SK-N-MC (cell line): ENCODE measurements around the gene ADGRA1.
"Not testable (repeated sequence)": the region's sequence is repeated elsewhere in the genome, so short reads cannot be mapped to it uniquely, and the experiment has no call there.

Experiments used
- DNase-seq: peaks from one replicate; pipeline ENCODE4 v3.0.0-alpha.2; 2011; ENCODE audit warnings: low read depth, low spot score
- H3K27ac ChIP-seq: fragments of 200-600 bp; sonication (generic); 2 replicates; pipeline ENCODE4 v1.5.1; 2016; ENCODE audit warnings: mixed run types
- H3K36me3 ChIP-seq: fragments of 200-600 bp; sonication (generic); 2 replicates; pipeline ENCODE4 v1.6.1; 2017; ENCODE audit warnings: antibody characterized with exemption, low read length, mixed read lengths; ENCODE audit not compliant: insufficient read depth
- H3K4me3 ChIP-seq: fragments of 200-600 bp; sonication (generic); 2 replicates; pipeline ENCODE4 v1.5.1; 2016
- H3K9ac ChIP-seq: fragments of 200-600 bp; sonication (generic); 2 replicates; pipeline ENCODE4 v1.8.0; 2017; ENCODE audit warnings: mixed run types, mixed read lengths; ENCODE audit not compliant: insufficient read length
- H3K9me3 ChIP-seq: fragments of 200-600 bp; sonication (generic); 2 replicates; pipeline ENCODE4 v1.6.1; 2017; ENCODE audit warnings: low read depth, mild to moderate bottlenecking, antibody characterized with exemption, low read length, moderate library complexity, mixed read lengths
- EZH2 ChIP-seq: fragments of 200-600 bp; sonication (generic); IDR thresholded peaks from one replicate; pipeline ENCODE4 v1.6.1; 2017; ENCODE audit warnings: antibody characterized with exemption
- FOXP2 ChIP-seq: optimal IDR thresholded peaks from 2 replicates; pipeline ENCODE3; 2011; ENCODE audit warnings: mild to moderate bottlenecking, moderate library complexity; ENCODE audit not compliant: insufficient read depth; ENCODE audit errors: extremely low read length, control extremely low read depth
- POLR2AphosphoS5 ChIP-seq: IDR thresholded peaks from 2 replicates; pipeline ENCODE4 v1.6.1; 2012; ENCODE audit warnings: mild to moderate bottlenecking, low read depth, low read length, borderline replicate concordance

Gene ADGRA1

DNA sequence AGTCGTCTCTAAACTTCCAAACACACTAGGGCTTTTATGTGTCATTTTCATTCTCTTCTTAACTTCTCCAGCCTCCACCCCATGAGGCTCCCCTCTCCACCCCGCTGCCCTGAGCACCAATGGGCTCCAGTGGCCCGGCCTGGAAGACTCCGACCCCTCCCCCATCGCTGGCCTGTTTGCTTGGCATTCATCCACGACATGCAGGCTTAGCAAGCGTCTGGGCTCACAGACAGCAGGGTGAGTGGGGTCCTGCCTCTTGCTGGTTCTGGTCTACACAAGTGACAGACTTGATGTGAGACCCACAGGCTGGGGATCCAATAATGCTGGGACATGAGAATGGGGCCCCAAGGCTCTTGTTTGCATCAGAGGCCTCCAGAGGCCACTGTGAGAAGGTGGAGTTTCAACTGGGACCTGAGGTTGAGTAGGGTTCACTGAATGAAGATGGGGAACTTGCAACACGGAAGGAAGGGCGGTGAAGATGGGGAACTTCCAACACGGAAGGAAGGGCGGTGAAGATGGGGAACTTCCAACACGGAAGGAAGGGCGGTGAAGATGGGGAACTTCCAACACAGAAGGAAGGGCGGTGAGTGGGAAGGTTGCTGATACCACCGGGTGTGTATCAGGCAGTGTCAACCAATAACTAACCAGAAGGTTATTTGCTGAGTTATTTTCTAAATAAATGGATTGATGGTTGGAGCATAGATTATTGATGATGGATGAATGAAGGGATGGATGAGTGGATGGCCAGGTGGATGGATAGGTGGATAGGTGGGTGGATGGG, 86.3 kb downstream of the ADGRA1 start:
- no peak overlapping the region for H3K4me3 ChIP-seq
- no peak for DNase-seq
- no peak overlapping the region for H3K27ac ChIP-seq
- no peaks in the 10 kb centered on the region for H3K9me3 ChIP-seq
- no peak for TF ChIP-seq EZH2
- TF ChIP-seq FOXP2, result no peak
- TF ChIP-seq POLR2AphosphoS5, result no peak
- no peaks in the 10 kb centered on the region for H3K36me3 ChIP-seq
- H3K9ac ChIP-seq, result no peak overlapping the region

GRCh38 chr10:133174689-133175263, 87.1 kb downstream of the ADGRA1 start:
- Histone ChIP-seq H3K9ac (no peak overlapping the region), H3K27ac (no peak overlapping the region), H3K9me3 (no peaks in the 10 kb centered on the region), H3K36me3 (no peaks in the 10 kb centered on the region), H3K4me3 (no peak overlapping the region)
- DNase-seq, result no peak
- TF ChIP-seq FOXP2, result no peak
- TF ChIP-seq POLR2AphosphoS5, result no peak
- TF ChIP-seq EZH2, result no peak

DNA sequence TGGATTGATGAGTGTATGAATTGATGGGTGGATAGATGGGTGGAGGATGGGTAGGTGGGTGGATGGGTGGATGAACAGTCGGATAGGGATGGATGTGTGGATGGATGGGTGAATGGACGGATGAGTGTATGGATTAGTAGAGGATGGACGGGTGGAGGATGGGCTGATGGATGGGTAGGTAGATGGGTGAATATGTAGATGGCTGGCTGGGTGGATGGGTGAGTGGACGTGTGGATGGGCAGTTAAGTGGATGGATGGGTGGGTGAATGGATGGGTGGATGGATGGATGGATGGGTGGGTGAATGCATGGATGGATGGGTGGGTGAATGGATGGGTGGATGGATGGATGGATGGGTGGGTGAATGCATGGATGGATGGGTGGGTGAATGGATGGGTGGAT, 87.9 kb downstream of the ADGRA1 start:
- not testable (repeated sequence) for H3K9ac ChIP-seq, H3K36me3 ChIP-seq, H3K4me3 ChIP-seq, H3K27ac ChIP-seq, H3K9me3 ChIP-seq, DNase-seq

- no peaks in the 10 kb centered on the region for H3K9me3 ChIP-seq
- TF ChIP-seq POLR2AphosphoS5, result no peak
- no peak for TF ChIP-seq EZH2
These were observed 88.8 kb downstream of the ADGRA1 start for GRCh38 chr10:133176546-133176945.

DNA sequence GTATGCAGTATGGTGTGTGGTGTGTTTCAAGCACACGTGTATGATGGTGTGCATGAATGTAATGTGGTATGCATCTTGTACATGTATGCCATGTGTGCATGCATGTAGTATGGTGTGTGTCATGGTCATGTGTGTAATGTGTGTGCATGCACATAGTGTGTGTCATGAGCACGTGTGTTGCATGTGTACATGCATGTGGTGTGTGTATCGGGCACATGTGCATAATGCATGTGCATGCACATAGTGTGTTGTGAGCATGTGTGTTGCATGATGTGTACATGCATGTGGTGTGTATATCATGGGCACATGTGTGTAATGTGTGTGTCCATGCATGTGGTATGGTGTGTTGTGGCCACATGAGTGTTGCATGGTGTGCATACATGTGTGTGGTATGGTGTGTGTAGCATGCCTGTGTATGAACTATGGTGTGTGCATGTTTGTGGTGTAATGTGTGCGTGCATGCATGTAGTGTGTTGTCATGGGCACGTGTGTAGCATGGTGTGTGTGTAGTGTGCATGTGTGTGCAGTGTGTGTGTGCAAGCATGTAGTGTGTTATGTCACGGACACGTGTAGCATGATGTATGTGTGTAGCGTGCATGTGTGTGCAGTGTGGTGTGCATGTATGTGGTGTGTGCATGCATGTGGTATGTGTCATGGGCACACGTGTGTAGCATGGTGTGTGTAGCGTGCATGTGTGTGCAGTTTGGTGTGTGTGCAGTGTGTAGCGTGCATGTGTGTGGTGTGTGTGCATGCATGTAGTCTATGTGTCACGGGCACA, 89.8 kb downstream of the ADGRA1 start:
- Histone ChIP-seq H3K36me3 (no peaks in the 10 kb centered on the region), H3K4me3 (no peak overlapping the region), H3K9me3 (no peaks in the 10 kb centered on the region), H3K9ac (no peak overlapping the region), H3K27ac (no peak overlapping the region)
- no peak for DNase-seq
- no peak for TF ChIP-seq POLR2AphosphoS5
- TF ChIP-seq EZH2, result no peak
- TF ChIP-seq FOXP2, result no peak

More at GRCh38 chr10:133176546-133176945, 88.8 kb downstream of the ADGRA1 start:
- no peak for DNase-seq
- no peak overlapping the region for H3K4me3 ChIP-seq
- H3K36me3 ChIP-seq, result no peaks in the 10 kb centered on the region
- H3K9ac ChIP-seq, result no peak overlapping the region
- H3K27ac ChIP-seq, result no peak overlapping the region

DNA sequence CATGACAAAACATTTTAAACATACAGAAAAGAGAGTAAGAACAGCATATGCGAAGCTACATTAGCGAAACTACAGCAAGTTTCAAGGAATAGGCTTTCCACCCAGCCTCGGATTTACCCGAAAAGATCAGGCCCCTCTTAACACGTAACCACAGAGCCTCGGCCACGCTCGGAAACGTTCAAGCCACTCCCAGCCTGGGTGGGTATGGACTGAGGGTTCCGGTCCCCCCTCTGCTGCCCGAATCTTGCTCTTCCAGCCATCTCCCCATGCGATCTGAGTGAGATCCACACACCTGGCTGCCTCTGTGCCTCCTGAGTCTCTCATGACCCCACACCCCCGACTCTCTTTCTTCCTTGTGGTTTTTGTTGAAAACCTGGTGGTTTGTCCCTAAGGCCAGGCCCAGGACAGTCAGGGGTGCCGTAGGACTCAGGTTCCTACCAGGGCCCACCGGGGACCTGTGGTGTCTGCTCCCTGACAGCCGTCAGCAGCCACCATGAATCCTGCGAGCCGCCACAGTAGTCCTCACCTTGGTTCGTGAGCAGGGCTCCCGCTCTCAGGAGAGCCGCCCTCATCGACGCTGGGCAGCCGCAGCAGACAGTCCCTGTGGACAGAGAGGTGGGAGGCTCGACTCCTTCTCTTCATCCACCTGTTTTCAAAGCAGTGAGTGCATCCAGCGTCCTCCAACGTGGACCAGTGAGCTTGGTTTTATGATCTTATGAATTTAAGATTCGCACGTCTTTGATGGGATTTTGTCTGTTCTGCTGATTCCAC, 90.8 kb downstream of the ADGRA1 start:
- H3K27ac ChIP-seq, result no peak overlapping the region
- no peaks in the 10 kb centered on the region for H3K36me3 ChIP-seq
- no peak overlapping the region for H3K4me3 ChIP-seq
- H3K9ac ChIP-seq, result no peak overlapping the region
- TF ChIP-seq FOXP2, result no peak
- TF ChIP-seq EZH2, result no peak
- TF ChIP-seq POLR2AphosphoS5, result no peak
- H3K9me3 ChIP-seq, result no peaks in the 10 kb centered on the region
- no peak for DNase-seq

DNA sequence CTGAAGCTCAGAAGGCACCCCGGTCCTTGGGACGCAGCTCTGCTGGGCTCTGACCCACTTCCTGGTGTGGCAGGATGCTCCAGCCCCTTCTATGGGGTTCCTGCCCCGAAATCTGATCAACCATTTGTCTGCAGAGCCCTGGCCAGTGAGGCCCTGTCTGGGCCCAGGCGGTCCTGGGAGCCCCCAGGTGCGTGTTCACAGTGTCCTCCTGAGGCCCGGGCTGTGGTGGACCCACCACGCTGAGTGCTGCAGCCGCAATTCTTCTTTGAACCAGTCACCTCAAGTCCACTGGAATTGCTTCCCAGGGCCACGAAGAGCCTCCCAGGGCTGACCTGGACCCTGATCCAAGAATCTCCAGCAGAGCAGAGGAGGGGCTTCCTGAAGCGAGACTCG, 91.4 kb downstream of the ADGRA1 start:
- no peak for DNase-seq
- Histone ChIP-seq H3K9ac (no peak overlapping the region), H3K36me3 (no peaks in the 10 kb centered on the region), H3K9me3 (no peaks in the 10 kb centered on the region), H3K27ac (no peak overlapping the region), H3K4me3 (no peak overlapping the region)
- no peak for TF ChIP-seq FOXP2
- TF ChIP-seq POLR2AphosphoS5, result no peak
- no peak for TF ChIP-seq EZH2

DNA sequence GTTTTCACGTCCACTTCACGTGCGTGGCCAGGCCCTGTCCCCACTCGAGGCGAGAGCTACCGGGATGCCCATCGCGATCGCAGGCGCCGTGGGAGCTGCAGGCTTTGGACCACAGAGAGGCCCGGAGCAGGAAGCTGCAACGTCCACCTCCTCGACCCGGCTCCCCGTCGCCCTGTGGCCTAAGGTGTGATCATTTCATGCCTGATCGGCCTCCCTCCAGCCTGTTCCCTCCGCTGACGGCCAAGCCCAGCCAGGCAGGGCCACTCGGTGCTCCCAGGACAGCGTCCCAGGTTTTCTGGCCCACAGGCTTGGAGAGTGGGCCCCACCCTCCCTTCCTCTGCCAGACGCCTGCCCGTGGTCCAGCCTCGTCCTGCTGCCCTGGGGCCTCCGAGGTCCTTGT, 91.9 kb downstream of the ADGRA1 start:
- Histone ChIP-seq H3K4me3 (no peak overlapping the region), H3K27ac (no peak overlapping the region), H3K9me3 (no peaks in the 10 kb centered on the region), H3K9ac (no peak overlapping the region), H3K36me3 (no peaks in the 10 kb centered on the region)
- TF ChIP-seq POLR2AphosphoS5, result no peak
- no peak for TF ChIP-seq FOXP2
- no peak for TF ChIP-seq EZH2
- no peak for DNase-seq
